Epithelial cell of prostate (primary cell): ENCODE measurements around the gene SLFN11.
A peak's percentile ranks its signal among the peaks of the same experiment; 100 is the strongest.
"Not testable (repeated sequence)": the region's sequence is repeated elsewhere in the genome, so short reads cannot be mapped to it uniquely, and the experiment has no call there.

ENCODE experiments used
- DNase-seq: peaks from one replicate; pipeline ENCODE4 v3.0.0-alpha.2; 2011; ENCODE audit warnings: low read depth, low spot score
- H3K27ac ChIP-seq: fragments of 450-650 bp; 2 replicates; pipeline ENCODE4 v1.5.1; 2017; ENCODE audit warnings: mild to moderate bottlenecking

Gene SLFN11, protein sequence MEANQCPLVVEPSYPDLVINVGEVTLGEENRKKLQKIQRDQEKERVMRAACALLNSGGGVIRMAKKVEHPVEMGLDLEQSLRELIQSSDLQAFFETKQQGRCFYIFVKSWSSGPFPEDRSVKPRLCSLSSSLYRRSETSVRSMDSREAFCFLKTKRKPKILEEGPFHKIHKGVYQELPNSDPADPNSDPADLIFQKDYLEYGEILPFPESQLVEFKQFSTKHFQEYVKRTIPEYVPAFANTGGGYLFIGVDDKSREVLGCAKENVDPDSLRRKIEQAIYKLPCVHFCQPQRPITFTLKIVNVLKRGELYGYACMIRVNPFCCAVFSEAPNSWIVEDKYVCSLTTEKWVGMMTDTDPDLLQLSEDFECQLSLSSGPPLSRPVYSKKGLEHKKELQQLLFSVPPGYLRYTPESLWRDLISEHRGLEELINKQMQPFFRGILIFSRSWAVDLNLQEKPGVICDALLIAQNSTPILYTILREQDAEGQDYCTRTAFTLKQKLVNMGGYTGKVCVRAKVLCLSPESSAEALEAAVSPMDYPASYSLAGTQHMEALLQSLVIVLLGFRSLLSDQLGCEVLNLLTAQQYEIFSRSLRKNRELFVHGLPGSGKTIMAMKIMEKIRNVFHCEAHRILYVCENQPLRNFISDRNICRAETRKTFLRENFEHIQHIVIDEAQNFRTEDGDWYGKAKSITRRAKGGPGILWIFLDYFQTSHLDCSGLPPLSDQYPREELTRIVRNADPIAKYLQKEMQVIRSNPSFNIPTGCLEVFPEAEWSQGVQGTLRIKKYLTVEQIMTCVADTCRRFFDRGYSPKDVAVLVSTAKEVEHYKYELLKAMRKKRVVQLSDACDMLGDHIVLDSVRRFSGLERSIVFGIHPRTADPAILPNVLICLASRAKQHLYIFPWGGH

DNA sequence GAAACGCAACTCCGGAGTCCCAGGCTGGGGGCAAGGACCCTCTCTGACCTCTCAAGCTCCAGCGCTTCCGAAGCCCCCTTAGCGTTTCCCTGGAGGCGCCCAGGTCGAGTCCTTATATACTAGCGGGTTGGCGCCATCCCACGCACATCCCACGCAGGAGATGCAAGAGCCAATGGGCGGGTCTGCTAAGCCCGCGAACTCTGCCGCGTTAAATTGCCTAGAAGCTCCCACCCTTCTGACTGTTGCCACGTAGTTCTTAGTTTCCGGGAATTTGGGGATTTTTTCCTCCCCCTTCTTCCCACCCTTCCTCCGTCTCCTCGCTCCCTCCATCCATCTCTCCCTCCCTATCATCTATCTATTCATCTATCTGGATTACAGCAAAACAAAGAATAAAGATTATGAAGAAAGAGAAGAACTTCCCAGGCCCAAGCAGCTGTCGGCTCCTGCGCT, at the start of gene SLFN11:
SLFN11 (minus strand) TSS at position 88 of the 450 bp plus-strand sequence. CDS start 9,814 bp downstream, outside the sequence.
- DNase-seq, result no peak
- H3K27ac ChIP-seq, result no peak within 1 kb of the TSS

DNA sequence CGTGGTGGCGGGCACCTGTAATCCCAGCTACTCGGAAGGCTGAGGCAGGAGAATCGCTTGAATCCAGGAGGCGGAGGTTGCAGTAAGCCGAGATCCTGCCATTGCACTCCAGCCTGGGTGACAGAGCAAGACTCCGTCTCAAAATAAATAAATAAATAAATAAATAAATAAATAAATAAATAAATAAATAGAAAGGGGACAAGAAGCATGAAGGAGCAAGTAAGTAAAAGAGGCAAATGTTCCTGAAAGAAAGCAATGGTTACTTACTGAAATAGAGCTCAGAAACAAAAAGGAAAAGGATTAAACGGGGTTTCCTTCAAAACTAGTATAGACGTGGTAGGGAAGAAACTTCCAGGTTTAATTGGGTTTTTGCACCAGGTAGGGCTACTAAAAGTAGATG, 47.6 kb upstream of the SLFN11 start:
- not testable (repeated sequence) for H3K27ac ChIP-seq, DNase-seq

DNA sequence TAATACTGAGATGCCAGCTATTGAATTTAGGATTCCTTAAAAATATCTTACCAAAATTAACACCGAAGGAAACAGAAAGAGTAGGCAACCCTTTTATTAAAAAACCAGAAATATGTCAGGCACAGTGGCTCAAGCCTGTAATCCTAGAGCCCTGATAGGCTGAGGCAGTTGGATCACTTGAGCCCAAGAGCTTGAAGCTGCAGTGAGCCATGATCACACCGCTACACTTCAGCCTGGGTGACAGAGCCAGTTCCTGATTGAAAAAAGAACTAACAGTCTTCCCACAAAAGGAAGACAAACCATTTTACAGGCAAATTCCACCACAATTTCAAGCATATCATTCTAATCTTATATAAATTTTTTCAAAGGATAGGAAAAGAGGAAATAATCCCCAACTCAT, 43.2 kb upstream of the SLFN11 start:
- no peak overlapping the region for H3K27ac ChIP-seq
- no peak for DNase-seq

DNA sequence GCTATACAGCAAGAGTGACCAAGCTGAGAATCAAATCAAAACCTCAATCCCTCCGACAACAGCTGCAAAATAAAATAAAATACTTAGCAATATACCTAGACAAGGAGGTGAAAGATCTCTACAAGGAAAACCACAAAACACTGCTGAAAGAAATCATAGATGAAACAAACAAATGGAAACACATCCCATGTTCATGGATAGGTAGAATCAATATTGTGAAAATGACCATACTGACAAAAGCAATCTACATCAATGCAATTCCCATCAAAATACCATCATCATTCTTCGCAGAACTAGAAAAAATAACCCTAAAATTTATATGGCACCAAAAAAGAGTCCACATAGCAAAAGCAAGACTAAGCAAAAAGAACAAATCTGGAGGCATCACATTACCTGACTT, 41.3 kb upstream of the SLFN11 start:
- DNase-seq, result not testable (repeated sequence)

DNA sequence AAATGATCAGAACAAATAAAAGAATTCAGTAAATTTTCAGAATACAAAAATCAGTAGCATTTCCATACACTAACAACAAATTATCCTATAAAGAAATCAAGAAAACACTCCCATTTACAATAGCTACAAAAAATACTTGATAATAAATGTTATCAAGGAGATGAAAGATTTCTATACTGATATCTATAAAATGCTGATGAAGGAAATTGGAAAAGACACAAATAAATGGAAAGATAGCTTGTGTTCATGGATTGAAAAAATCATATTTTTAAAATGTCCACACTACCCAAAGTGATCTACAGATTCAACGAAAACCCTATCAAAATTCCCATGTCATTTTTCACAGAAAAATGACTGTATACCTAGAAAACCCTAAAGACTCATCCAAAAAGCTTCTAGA, 40.8 kb upstream of the SLFN11 start:
- no peak overlapping the region for H3K27ac ChIP-seq
- DNase-seq, result no peak

More for the DNA sequence above, 41.3 kb upstream of the SLFN11 start:
- not testable (repeated sequence) for H3K27ac ChIP-seq

DNA sequence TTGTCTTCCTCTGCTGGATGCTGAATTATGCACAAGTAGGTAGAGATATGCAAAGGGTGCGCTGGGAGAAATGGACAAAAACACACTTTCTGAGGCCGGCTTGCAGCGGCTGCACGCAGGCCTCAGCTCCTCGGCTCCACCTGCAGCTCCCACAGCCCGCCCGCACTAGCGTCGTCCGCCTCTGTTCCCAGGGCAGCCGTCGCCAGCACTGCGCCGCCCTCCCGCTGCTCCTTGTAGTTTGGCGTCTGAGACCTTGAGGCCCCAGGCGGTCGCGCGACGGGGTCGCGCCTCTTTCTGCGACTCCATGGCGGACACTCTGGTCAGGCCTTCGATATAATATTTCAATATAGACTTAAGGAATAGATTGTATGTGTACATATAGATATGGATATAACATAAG, 34.1 kb upstream of the SLFN11 start:
- no peak overlapping the region for H3K27ac ChIP-seq
- no peak for DNase-seq

DNA sequence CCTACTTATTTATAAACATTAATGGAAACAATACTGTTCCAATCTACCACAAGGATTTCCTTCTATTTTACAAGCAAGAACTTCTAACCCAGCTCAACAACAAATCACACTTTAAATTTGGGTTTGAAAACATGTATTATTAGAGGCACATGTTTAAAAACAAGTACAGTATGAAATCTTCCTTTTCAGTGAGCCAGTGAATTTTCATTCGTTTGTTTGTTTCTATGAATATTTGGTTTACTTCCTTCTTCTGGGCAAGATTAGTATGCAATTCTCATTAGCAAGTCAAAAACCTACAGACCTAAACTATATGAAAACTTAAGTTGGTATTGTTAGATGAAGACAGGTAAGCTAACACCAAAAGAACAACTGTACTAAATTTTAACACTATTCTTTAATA, 33.1 kb upstream of the SLFN11 start:
- DNase-seq, result no peak

DNA sequence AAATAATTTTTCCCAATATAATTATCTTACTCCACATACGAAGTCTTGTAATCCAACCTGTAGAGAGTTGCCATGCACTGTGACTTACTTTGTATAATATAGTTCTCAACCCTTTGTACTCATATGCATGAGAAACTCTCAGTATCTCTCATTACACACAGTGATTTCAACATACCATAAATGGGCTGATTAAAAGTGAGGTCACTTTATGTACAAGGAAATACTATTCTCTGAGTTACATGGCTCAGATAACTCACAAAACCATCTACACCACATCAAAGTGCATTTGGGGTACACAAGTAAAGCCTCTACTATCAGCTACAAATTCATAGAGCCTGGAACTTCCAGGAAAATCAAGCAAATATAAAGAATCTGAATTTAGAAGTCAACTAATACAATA, 30.9 kb upstream of the SLFN11 start:
- H3K27ac ChIP-seq, result no peak overlapping the region
- peak; percentile 20 for DNase-seq

More for the DNA sequence above, 33.1 kb upstream of the SLFN11 start:
- no peak overlapping the region for H3K27ac ChIP-seq

DNA sequence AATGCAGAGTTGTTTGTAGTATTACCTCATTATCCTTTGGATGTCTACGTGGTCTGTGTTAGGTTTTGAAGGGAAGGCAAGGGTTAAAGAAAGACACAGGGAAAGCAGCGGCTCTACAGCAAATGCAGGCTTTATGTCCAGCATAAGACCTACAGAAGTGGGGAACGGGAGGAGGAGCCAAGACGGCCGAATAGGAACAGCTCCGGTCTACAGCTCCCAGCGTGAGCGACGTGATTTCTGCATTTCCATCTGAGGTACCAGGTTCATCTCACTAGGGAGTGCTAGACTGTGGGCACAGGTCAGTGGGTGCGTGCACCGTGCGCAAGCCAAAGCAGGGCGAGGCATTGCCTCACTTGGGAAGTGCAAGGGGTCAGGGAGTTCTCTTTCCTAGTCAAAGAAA, 20.4 kb upstream of the SLFN11 start:
- H3K27ac ChIP-seq, DNase-seq: not testable (repeated sequence)

DNA sequence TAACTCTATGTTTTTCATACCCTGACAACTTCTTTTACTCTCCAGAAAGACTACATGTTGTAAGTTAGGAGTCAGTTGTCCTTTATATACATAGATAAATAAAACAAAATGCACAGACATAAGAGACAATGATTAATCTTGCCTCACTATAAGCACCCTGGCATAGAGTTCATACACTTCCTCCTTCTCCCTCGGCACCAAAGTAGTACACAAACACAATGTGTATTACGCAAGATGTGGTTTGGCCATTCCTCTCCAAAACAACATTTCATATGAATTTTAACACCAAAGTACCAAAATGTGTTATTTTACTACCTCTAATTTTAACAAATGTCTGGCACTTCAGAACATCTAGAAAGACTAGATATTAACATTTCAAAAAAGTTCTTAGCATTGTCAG, 17.2 kb upstream of the SLFN11 start:
- H3K27ac ChIP-seq, result no peak overlapping the region
- DNase-seq, result no peak

DNA sequence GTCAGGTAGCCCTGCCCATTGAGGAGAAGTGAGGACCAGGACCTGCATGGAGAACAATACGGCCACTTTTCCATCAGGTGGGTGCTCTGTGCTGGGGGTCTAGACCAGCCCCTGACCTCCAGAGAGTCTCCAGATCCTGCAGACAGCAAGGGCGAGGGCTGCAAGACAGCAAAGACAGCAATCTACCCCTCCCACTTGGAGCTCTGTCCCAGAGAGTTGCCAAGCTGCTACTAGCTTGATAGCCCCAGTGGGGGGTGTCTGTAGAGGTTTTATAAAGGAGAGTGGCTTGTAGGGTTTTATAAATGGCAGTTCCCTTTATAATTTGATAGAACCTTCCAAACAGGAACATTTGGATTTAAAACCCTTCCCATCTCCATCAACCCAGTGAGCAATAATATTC, 16.7 kb upstream of the SLFN11 start:
- no peak overlapping the region for H3K27ac ChIP-seq
- DNase-seq, result no peak

DNA sequence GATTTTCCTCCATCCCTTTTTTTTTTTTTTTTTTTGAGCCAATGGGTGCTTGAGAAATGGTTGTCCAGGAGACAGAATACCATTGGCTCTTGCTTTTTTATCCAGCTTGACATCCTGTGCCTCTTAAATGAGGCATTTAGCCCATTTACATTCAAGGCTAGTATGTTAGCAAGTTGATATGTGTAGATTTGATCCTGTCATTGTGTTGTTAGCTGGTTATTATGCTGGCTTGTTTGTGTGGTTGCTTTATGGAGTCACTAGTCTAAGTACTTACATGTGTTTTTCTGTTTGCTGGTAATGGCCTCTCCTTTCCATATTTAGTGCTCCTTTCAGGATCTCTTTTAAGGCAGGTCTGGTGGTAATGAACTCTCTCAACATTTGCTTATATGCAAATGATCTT, 14.1 kb upstream of the SLFN11 start:
- DNase-seq, result no peak
- H3K27ac ChIP-seq, result no peak overlapping the region

DNA sequence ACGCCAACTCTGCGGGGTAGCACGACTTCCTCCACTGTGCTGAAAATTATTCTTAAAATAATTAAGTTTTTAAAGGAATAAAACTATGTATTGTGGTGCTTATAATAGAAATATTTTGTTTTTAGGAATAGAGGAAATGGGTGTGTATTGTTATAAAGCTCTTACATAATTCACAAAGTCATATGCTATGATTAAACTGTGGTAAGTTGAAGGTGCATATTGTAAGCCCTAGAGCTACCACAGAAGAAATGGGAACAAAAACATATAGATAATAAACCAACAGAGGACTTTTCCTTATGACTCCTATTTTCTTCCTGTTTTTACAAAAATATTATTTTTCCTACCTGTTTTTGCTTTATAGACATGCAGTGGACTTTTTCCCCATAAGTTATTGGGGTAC, 4.3 kb upstream of the SLFN11 start:
- H3K27ac ChIP-seq, result no peak overlapping the region
- DNase-seq, result no peak

DNA sequence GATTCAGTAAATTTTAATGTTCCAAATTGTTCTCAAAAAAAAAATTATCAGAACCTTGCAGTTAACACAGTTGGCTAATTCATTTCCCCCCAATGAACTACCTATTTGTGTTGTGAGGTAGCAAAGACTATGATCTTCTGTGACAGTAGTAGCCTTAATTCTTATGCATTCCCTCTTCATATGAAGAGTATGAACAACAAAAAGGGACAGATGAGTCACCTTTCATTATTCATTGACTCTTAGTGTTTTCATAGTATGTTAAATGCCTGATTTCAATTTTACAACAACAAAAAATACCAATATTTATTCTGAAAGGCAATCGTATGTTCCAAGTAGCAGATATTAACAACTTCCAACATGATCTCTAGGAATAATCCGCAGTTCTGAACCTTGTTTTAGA, 3.6 kb upstream of the SLFN11 start:
- DNase-seq, result no peak
- no peak overlapping the region for H3K27ac ChIP-seq

DNA sequence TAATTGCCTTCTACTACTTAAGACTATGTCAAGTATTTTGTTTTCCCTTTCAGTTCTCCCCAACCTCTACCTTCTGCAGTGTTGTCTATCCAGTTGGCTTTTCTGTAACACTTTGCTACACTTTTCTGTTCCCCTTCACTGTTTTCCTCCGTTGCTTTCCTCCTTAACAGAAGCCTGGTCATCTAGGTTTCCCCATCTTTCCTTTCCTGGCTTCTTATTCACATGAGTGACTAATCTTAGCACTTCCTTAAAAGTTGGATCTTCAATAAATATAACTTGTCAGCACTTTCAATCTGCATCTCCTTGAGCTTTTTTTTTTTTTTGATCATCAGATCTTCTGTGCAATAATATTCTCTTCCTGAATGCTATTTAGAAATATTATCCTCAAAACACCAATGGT, 2.8 kb upstream of the SLFN11 start:
- no peak overlapping the region for H3K27ac ChIP-seq
- no peak for DNase-seq

DNA sequence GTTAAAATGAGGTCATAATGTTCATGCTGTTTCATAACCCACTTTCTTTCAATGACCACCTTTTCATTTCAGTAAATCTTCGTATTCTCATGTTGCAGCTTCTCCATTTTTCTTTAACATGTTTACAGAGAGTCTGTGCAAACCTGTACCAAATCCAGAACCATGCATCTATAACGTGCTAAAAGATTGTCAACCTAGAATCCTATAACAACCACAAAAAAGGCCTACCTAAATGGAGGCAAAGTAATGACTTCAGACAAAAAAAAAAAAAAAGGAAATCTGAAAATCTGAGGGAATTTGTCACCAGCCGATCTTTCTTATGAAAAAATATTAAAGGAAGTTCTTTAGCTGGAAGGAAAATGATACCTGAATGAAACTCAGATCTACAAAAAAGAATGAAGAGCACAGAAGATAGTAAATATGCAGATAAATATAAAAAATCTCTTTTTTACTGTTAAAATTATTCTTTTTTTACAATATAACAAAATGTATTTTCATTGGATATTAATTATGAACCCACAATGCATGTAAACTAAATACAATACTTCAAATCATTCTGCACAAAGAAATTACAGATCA, 1.4 kb upstream of the SLFN11 start:
- no peak for DNase-seq
- H3K27ac ChIP-seq, result no peak overlapping the region

DNA sequence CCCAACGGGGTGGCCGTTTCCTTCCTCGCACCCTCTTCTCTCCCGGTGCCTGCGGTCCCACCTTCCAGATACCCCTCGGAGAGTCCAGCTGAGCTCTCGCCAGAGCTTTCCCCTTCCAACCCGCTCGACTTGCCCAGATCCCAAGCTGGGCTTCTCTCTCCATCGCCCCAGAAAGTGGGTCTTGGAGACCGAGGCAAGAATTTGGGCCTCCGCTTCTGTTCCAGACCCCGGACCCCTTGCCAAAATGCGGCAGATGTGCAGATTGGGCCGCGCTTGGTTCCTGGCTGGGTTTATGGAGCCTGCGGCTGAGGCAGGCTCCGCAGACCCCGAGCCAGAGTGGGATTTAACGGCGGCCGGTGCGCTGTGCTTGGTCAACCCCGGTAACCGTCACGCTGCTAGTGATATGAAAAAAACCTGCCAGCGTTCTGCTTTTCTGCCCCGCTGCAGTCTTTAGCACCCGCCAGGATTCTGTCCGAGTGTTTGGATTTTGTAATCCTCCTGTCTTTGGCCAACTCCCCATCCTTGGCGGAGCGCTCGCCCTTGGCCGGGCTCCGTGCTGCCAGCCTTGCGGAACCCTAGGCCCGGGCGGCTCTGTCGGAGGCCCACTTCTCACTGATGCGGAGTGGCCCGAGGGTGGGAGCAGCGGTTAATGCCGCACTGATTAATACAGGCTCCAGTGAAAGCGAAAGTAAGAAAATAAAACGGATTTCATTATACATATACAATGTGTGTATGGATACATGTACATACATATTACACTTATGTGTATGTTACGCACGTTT, 754 bp upstream of the SLFN11 start:
- DNase-seq, result no peak
- H3K27ac ChIP-seq, result no peak overlapping the region

DNA sequence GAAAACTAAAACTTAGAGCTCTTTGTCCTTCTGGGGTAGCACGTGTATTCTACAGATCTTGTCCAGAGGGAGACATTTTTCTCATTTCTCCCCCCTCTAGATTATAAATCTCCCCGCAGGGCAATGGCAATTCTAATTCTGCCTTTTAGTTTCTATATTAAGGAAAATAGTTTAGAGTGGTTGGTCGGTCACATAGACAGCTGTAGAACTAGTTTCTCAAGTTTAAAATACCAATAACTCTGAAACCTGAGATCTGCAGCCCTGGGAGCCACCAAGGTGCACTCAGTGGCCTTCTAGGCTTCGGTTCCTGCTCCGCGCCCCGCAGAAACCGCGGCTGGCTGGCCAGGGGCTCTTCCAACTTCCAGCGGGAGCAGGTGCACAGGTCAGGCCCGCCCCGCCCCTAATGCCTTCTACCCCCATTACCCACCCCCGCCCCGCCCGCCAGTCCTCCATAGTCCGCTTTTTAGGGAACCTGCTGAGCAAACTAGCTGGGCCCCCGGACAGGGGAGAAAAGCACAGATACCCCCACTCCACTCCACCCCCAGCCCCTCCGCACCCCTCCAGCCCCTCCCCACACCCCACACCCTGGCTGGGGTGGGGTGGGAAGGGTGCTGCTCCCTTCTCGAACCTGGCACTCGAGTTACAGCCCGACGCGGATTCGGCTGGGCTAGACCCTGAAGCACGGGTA, 431 bp downstream of the SLFN11 start:
- DNase-seq, result no peak
- no peak overlapping the region for H3K27ac ChIP-seq

DNA sequence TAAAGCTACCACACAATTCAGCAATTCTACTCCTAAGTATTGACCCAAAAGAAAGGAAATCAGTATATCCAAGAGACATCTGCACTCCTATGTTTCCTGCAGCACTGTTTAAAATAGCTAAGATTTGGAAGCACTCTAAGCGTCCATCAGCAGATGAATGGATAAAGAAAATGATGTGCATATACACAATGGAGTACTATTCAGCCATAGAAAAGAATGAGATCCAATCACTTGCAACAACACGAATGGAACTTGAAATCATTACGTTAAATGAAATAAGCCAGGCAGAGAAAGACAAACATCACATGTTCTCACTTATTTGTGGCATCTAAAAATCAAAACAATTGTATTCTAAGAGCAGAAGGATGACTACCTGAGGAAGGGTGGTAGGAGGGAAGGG, 1.5 kb downstream of the SLFN11 start:
- no peak for DNase-seq
- no peak overlapping the region for H3K27ac ChIP-seq
